Thoracic aorta (tissue), 2 donors: ENCODE data around the gene KNDC1. TPM values are rescaled to one million over a fixed set of nuclear protein-coding genes. Genes with fewer than 3 reads are reported as not detected.

Experiments
- ATAC-seq: fragments of 150-250 bp; one replicate; pipeline ENCODE4 v1.8.0; 2017; ENCODE audit warnings: low read depth; ENCODE audit not compliant: insufficient number of reproducible peaks, low FRiP score
- DNase-seq: peaks from one replicate; pipeline ENCODE4 v3.0.0-alpha.2; 2020; ENCODE audit warnings: low spot score
- H3K27ac ChIP-seq, 2 donors: fragments of 200-600 bp; sonication (generic); 1 replicate in 1 of 2; 2 replicates in 1 of 2; pipeline ENCODE4 v1.5.1; 2016; ENCODE audit warnings: mild to moderate bottlenecking in 2 of 2, moderate library complexity in 2 of 2
- H3K27me3 ChIP-seq: fragments of 200-600 bp; sonication (generic); replicated peaks from 2 replicates; pipeline ENCODE4 v1.6.0; 2016; ENCODE audit warnings: mild to moderate bottlenecking; ENCODE audit not compliant: insufficient read depth
- H3K36me3 ChIP-seq: fragments of 200-600 bp; sonication (generic); one replicate; pipeline ENCODE4 v1.5.1; 2016
- H3K4me1 ChIP-seq, 2 donors: fragments of 200-600 bp; sonication (generic); 1 replicate in 1 of 2; 2 replicates in 1 of 2; pipeline versions ENCODE4 v1.5.1 to v1.6.0; 2016; ENCODE audit warnings: low read depth in 2 of 2, mild to moderate bottlenecking in 1 of 2; ENCODE audit not compliant: control insufficient read depth in 1 of 2
- H3K4me3 ChIP-seq: fragments of 200-600 bp; sonication (generic); 2 replicates; pipeline ENCODE4 v1.5.1; 2016; ENCODE audit warnings: mild to moderate bottlenecking
- H3K9me3 ChIP-seq: fragments of 200-600 bp; sonication (generic); 2 replicates; pipeline ENCODE4 v1.5.1; 2016
- total RNA-seq, 2 donors: library from RNA; depleted of rRNA; stranded (reverse); fragments of >200 nt; gene quantifications; one replicate each; pipeline versions ENCODE4 v1.1.0 to v1.2.3, GENCODE V29; 2016
- TF ChIP-seq, protein P1 (sequence below): fragments of 200-600 bp; sonication (generic); IDR thresholded peaks from one replicate; pipeline ENCODE4 v1.5.1; 2019; ENCODE audit warnings: antibody characterized with exemption

KNDC1 gene
- total RNA-seq, 2 donors from 2014 or later, result 0.14 to 0.95 TPM

- no peak for DNase-seq
- Histone ChIP-seq H3K4me1 (no peaks in the 10 kb centered on the region), H3K36me3 (no peaks in the 10 kb centered on the region), H3K27ac (no peak overlapping the region), H3K27me3 (no peaks in the 10 kb centered on the region), H3K4me3 (no peak overlapping the region), H3K9me3 (peaks cover 3% of the 10 kb centered on the region)
- TF ChIP-seq, protein P1, sequence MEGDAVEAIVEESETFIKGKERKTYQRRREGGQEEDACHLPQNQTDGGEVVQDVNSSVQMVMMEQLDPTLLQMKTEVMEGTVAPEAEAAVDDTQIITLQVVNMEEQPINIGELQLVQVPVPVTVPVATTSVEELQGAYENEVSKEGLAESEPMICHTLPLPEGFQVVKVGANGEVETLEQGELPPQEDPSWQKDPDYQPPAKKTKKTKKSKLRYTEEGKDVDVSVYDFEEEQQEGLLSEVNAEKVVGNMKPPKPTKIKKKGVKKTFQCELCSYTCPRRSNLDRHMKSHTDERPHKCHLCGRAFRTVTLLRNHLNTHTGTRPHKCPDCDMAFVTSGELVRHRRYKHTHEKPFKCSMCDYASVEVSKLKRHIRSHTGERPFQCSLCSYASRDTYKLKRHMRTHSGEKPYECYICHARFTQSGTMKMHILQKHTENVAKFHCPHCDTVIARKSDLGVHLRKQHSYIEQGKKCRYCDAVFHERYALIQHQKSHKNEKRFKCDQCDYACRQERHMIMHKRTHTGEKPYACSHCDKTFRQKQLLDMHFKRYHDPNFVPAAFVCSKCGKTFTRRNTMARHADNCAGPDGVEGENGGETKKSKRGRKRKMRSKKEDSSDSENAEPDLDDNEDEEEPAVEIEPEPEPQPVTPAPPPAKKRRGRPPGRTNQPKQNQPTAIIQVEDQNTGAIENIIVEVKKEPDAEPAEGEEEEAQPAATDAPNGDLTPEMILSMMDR, result no peak
- no peak for ATAC-seq
Observed at GRCh38 chr10:133191651-133192050, 31.6 kb downstream of the KNDC1 start.

GRCh38 chr10:133194151-133194550, 34.1 kb downstream of the KNDC1 start:
- H3K4me1 ChIP-seq, result no peaks in the 10 kb centered on the region
- peaks cover 3% of the 10 kb centered on the region for H3K9me3 ChIP-seq
- H3K27me3 ChIP-seq, result no peaks in the 10 kb centered on the region
- TF ChIP-seq, protein P1, result no peak
- DNase-seq (no peak), ATAC-seq (no peak)
- no peaks in the 10 kb centered on the region for H3K36me3 ChIP-seq
- H3K27ac ChIP-seq, result no peak overlapping the region
- H3K4me3 ChIP-seq, result no peak overlapping the region

- Histone ChIP-seq H3K9me3 (peaks cover 3% of the 10 kb centered on the region), H3K27me3 (no peaks in the 10 kb centered on the region), H3K36me3 (no peaks in the 10 kb centered on the region), H3K27ac (no peak overlapping the region), H3K4me1 (no peaks in the 10 kb centered on the region), H3K4me3 (no peak overlapping the region)
- DNase-seq, result no peak
- TF ChIP-seq, protein P1, result no peak
- no peak for ATAC-seq
Observed at GRCh38 chr10:133195096-133195495, 35.1 kb downstream of the KNDC1 start.

GRCh38 chr10:133195611-133196010, 35.6 kb downstream of the KNDC1 start:
- Histone ChIP-seq H3K4me3 (no peak overlapping the region), H3K9me3 (peaks cover 3% of the 10 kb centered on the region), H3K27me3 (no peaks in the 10 kb centered on the region), H3K36me3 (no peaks in the 10 kb centered on the region), H3K27ac (no peak overlapping the region), H3K4me1 (no peaks in the 10 kb centered on the region)
- TF ChIP-seq, protein P1, result no peak
- DNase-seq, result no peak
- no peak for ATAC-seq

GRCh38 chr10:133196221-133196915, 36.3 kb downstream of the KNDC1 start:
- TF ChIP-seq, protein P1, result no peak
- DNase-seq, result no peak
- no peak for ATAC-seq

More at GRCh38 chr10:133196221-133196915, 36.3 kb downstream of the KNDC1 start:
- H3K36me3 ChIP-seq, result no peaks in the 10 kb centered on the region
- H3K27ac ChIP-seq, result no peak overlapping the region
- peaks cover 3% of the 10 kb centered on the region for H3K9me3 ChIP-seq
- no peaks in the 10 kb centered on the region for H3K4me1 ChIP-seq
- H3K4me3 ChIP-seq, result no peak overlapping the region
- H3K27me3 ChIP-seq, result no peaks in the 10 kb centered on the region
